T-cell (primary cell): ENCODE data around the gene C1orf210. TPM values are rescaled to one million over a fixed set of nuclear protein-coding genes. Genes with fewer than 3 reads are reported as not detected.

ENCODE experiments used
- ATAC-seq, 4 experiments: fragments of 200-7000 bp in 3 of 4; fragments of 150-1000 bp in 1 of 4; cut with Tn5 transposase; replicated peaks in 1 of 4; 1 replicate in 3 of 4; 2 replicates in 1 of 4; pipeline ENCODE4 v1.10.0; 2021; ENCODE audit warnings: moderate library complexity in 3 of 4, mild to moderate bottlenecking in 2 of 4, moderate number of reproducible peaks in 1 of 4
- CTCF ChIA-PET, 2 donors: fragments of 300-600 bp; sonication (Branson Sonifier 250); formaldehyde crosslinking; loops; one replicate each; lab custom pipeline; 2022; ENCODE audit warnings: antibody characterized with exemption in 2 of 2; lab: Charles Lee
- POLR2A ChIA-PET, 2 donors: fragments of 300-600 bp; sonication (Branson Sonifier 250); formaldehyde crosslinking; loops; one replicate each; lab custom pipeline; 2022; ENCODE audit warnings: antibody characterized with exemption in 2 of 2; lab: Charles Lee
- DNase-seq, 35 experiments: peaks; one replicate each; pipeline versions ENCODE4 v3.0.0 to v3.0.0-alpha.2; 2013 to 2023
- H3K27ac ChIP-seq: one replicate; pipeline ENCODE4 v1.5.1; 2013; ENCODE audit warnings: low read length
- H3K27me3 ChIP-seq, 2 experiments: replicated peaks in 1 of 2; 1 replicate in 1 of 2; 2 replicates in 1 of 2; pipeline versions ENCODE4 v1.6.1 to v1.7.0; 2013; ENCODE audit warnings: low read length in 1 of 2, mixed read lengths in 1 of 2; ENCODE audit not compliant: control insufficient read depth in 2 of 2, insufficient read depth in 2 of 2; ENCODE audit errors: extremely low read depth in 1 of 2
- H3K36me3 ChIP-seq, 2 donors: 1 replicate in 1 of 2; 2 replicates in 1 of 2; pipeline versions ENCODE4 v1.6.1 to v1.7.0; 2013; ENCODE audit warnings: low read length in 1 of 2; ENCODE audit not compliant: control insufficient read depth in 2 of 2, insufficient read depth in 1 of 2; ENCODE audit errors: extremely low read depth in 1 of 2
- H3K4me1 ChIP-seq, 2 experiments: 1 replicate in 1 of 2; 2 replicates in 1 of 2; pipeline versions ENCODE4 v1.6.1 to v1.7.0; 2013; ENCODE audit warnings: low read length in 2 of 2, mixed read lengths in 1 of 2; ENCODE audit not compliant: insufficient read depth in 2 of 2, control insufficient read depth in 1 of 2; ENCODE audit errors: extremely low read depth in 1 of 2
- H3K4me3 ChIP-seq, 2 donors: 1 replicate in 1 of 2; 2 replicates in 1 of 2; pipeline versions ENCODE4 v1.5.1 to v1.7.0; 2013; ENCODE audit warnings: mild to moderate bottlenecking in 2 of 2, low read length in 1 of 2, moderate library complexity in 1 of 2; ENCODE audit not compliant: control insufficient read depth in 1 of 2; ENCODE audit errors: extremely low read depth in 1 of 2
- H3K9me3 ChIP-seq: 2 replicates; pipeline ENCODE4 v1.7.0; 2013
- H3K27ac Mint-ChIP-seq, 2 donors: one replicate each; pipeline ENCODE4 v1.8.0; 2020 to 2021; ENCODE audit warnings: mild to moderate bottlenecking in 2 of 2, mixed read lengths in 2 of 2
- H3K27me3 Mint-ChIP-seq, 2 donors: one replicate each; pipeline ENCODE4 v1.8.0; 2021 to 2022; ENCODE audit warnings: mixed read lengths in 2 of 2
- H3K36me3 Mint-ChIP-seq: one replicate; pipeline ENCODE4 v1.8.0; 2021; ENCODE audit warnings: mixed read lengths
- H3K4me1 Mint-ChIP-seq, 3 donors: one replicate each; pipeline ENCODE4 v1.8.0; 2020 to 2022; ENCODE audit warnings: mixed read lengths in 3 of 3, mild to moderate bottlenecking in 1 of 3
- H3K4me3 Mint-ChIP-seq, 3 donors: one replicate each; pipeline ENCODE4 v1.8.0; 2020 to 2022; ENCODE audit warnings: mild to moderate bottlenecking in 3 of 3, mixed read lengths in 3 of 3, moderate library complexity in 3 of 3
- H3K9me3 Mint-ChIP-seq, 3 donors: one replicate each; pipeline ENCODE4 v1.8.0; 2020 to 2022; ENCODE audit warnings: mixed read lengths in 3 of 3
- WGBS: methylation state at CpG from one replicate; pipeline ENCODE4 v1.1.5; 2013; ENCODE audit warnings: missing lambda C conversion rate; ENCODE audit not compliant: insufficient coverage; 5-methylcytosine and 5-hydroxymethylcytosine counted together
- total RNA-seq, 35 experiments: library from RNA in 6 of 35; stranded (reverse) in 6 of 35; fragments of 120-200 nt in 1 of 35; gene quantifications; one replicate each; pipeline versions ENCODE4 v1.2.1 to v1.2.4 and lab custom pipeline; 2013 to 2026

Gene C1orf210
- total RNA-seq, 5 donors from 2014 or later (not counting 1 experiment from before 2014, with no cell fraction given), result 0.16 to 0.32 TPM; not detected in 3

DNA sequence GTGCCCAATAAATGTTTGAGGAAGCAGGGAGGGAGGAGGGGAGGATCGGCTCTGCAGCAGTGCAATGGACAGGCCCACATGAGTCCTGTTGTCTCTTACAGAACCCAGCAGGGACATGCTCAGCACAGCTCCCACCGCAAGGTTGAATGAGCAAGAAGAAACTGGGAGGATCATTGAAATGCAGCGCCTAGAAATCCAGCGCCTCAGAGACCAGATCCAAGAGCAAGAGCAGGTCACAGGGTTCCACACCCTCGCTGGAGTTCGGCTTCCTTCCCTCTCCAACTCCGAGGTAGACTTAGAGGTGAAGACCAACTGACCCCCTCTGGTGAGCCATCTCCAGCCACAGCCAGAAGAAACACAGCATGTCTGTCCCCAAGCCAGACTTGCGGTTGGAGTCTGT is 31.5 kb downstream of the C1orf210 start:
- Histone ChIP-seq H3K9me3 (no peaks in the 10 kb centered on the region), H3K4me1 (no peaks in the 10 kb centered on the region), H3K27me3 (peaks cover 0 to 27% of the 10 kb centered on the region in 2 experiments), H3K27ac (no peak overlapping the region), H3K36me3 (no peaks in the 10 kb centered on the region), H3K4me3 (no peak overlapping the region)
- ATAC-seq, result no peak
- Mint-ChIP-seq H3K27ac (no peak overlapping the region), H3K27me3 (peaks cover 0 to 17% of the 10 kb centered on the region in 2 donors), H3K4me3 (no peak overlapping the region), H3K9me3 (no peaks in the 10 kb centered on the region), H3K4me1 (no peaks in the 10 kb centered on the region), H3K36me3 (no peaks in the 10 kb centered on the region)
- no peak for DNase-seq
- WGBS, result 91% methylated on average over 5 of the region's 8 CpGs
- CTCF ChIA-PET, result no interaction called here
- POLR2A ChIA-PET, result no interaction called here

DNA sequence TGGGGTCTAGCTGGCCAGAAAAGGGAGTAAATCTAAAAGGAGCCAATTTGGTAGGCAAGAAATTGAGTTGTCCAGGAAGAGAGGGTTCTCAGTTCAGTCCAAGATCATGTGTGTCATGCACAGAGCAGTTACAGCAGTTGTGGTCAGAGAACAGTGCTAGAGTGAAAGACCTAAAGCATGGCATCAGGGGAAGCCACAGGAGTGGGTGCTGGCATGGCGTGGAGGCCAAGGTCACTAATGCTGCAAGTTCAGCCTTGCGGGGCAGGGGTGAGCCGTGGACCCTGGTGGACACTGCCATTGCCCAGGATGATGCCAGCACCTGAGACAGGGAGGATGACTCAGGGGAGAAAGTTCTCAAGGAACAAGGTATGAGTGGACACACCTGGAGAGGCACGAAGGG is 32.2 kb downstream of the C1orf210 start:
- H3K27me3 ChIP-seq, result peaks cover 0 to 29% of the 10 kb centered on the region in 2 experiments
- DNase-seq (no peak), ATAC-seq (no peak)
- Mint-ChIP-seq H3K9me3 (no peaks in the 10 kb centered on the region), H3K4me1 (no peaks in the 10 kb centered on the region), H3K27me3 (peaks cover 0 to 17% of the 10 kb centered on the region in 2 donors), H3K27ac (no peak overlapping the region), H3K4me3 (no peak overlapping the region), H3K36me3 (no peaks in the 10 kb centered on the region)
- CTCF ChIA-PET, result interaction anchor here in 1 of 2 donors (1.0 kb wide), 1 partner anchor 17 kb away, joined by 3 read pairs; no protein-coding TSS in a partner anchor
- 90% methylated on average over 4 of the region's 4 CpGs for WGBS
- no peaks in the 10 kb centered on the region for H3K9me3 ChIP-seq
- POLR2A ChIA-PET, result no interaction called here
- H3K4me1 ChIP-seq, result no peaks in the 10 kb centered on the region
- no peak overlapping the region for H3K4me3 ChIP-seq
- H3K36me3 ChIP-seq, result no peaks in the 10 kb centered on the region
- H3K27ac ChIP-seq, result no peak overlapping the region

DNA sequence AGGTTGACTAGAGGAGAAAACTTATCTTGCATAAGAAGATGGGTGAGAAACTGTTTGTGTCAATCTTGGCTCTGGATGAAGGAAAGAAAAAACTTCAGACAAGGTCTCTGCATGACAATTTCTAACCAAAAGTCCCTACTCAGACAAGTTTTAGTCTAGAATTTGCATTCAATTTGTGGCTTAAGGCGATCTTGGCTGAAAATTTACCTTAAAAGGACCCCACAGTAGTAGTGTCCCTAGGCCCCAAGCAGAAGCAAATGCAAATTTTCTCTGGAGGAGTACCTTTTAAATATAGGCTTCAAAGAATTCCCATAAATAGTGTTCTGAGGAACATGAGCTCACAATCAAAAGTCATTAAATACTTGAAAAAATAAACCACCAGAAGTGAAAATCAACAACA is 33.2 kb downstream of the C1orf210 start:
- H3K36me3 Mint-ChIP-seq, result no peaks in the 10 kb centered on the region
- peaks cover 0 to 24% of the 10 kb centered on the region in 2 experiments for H3K27me3 ChIP-seq
- H3K9me3 Mint-ChIP-seq, result no peaks in the 10 kb centered on the region
- ChIA-PET CTCF (interaction anchor here in 1 of 2 donors (1.0 kb wide), 1 partner anchor 16 kb away, joined by 3 read pairs; no protein-coding TSS in a partner anchor), POLR2A (no interaction called here)
- H3K27me3 Mint-ChIP-seq, result peaks cover 0 to 17% of the 10 kb centered on the region in 2 donors
- no peak overlapping the region for H3K4me3 Mint-ChIP-seq
- 100% methylated on average over 1 of the region's 1 CpG for WGBS
- H3K27ac ChIP-seq, result no peak overlapping the region
- no peak overlapping the region for H3K4me3 ChIP-seq
- no peaks in the 10 kb centered on the region for H3K36me3 ChIP-seq
- DNase-seq, result no peak
- H3K4me1 Mint-ChIP-seq, result no peaks in the 10 kb centered on the region
- no peak for ATAC-seq
- H3K9me3 ChIP-seq, result no peaks in the 10 kb centered on the region
- no peaks in the 10 kb centered on the region for H3K4me1 ChIP-seq
- H3K27ac Mint-ChIP-seq, result no peak overlapping the region

DNA sequence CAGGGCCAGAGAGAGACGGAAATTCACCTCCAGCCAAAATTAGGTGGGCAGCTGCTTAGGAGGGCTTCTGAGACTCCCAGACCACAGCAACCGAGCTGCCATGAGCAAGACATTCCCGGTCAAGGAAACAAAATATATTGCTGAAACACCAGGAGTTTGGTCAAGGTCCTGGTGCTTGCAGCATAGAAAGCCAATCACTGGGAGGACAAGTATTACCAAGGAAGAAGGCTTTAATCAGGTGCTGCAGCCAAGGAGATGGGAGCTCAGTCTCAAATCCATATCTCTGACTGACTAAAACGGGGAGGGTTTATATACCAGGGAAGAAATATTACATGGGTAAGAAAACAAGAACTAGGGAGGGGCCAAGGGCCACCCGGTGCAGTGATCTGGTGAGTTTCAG is 34.4 kb downstream of the C1orf210 start:
- Histone ChIP-seq H3K27ac (no peak overlapping the region), H3K4me1 (no peaks in the 10 kb centered on the region), H3K27me3 (peaks cover 0 to 23% of the 10 kb centered on the region in 2 experiments), H3K4me3 (no peak overlapping the region), H3K36me3 (no peaks in the 10 kb centered on the region), H3K9me3 (no peaks in the 10 kb centered on the region)
- H3K9me3 Mint-ChIP-seq, result peaks cover 0 to 2% (median 0%) of the 10 kb centered on the region in 3 donors
- peaks cover 4 to 17% of the 10 kb centered on the region in 2 donors for H3K27me3 Mint-ChIP-seq
- POLR2A ChIA-PET, result no interaction called here
- no peaks in the 10 kb centered on the region for H3K4me1 Mint-ChIP-seq
- no peak overlapping the region for H3K4me3 Mint-ChIP-seq
- 90% methylated on average over 4 of the region's 5 CpGs for WGBS
- CTCF ChIA-PET, result no interaction called here
- DNase-seq (no peak), ATAC-seq (no peak)
- no peaks in the 10 kb centered on the region for H3K36me3 Mint-ChIP-seq
- no peak overlapping the region for H3K27ac Mint-ChIP-seq

DNA sequence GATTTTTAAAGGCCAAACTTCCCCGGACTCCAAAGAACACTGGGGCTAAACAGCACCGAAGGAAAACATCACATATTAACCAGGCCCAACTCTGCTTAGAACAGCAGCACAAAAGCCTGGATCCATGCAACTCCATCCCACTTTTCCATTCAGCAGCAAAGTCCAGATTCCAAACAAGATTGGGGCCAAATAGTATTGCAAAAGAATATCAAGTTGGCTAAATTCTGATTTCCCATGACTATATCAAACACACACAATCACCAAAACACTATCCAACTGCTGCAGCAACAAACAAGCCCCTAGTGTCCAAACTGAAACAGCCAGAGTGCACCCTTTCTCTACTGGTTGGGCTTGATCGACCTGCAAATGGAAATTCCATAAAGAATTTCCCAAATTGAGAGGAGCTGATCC is 35.0 kb downstream of the C1orf210 start:
- H3K4me3 Mint-ChIP-seq, result no peak overlapping the region
- DNase-seq (no peak), ATAC-seq (no peak)
- ChIA-PET CTCF (no interaction called here), POLR2A (no interaction called here)
- 86% methylated on average over 1 of the region's 3 CpGs for WGBS
- peaks cover 4 to 17% of the 10 kb centered on the region in 2 donors for H3K27me3 Mint-ChIP-seq
- no peak overlapping the region for H3K27ac ChIP-seq
- no peak overlapping the region for H3K4me3 ChIP-seq
- H3K36me3 ChIP-seq, result no peaks in the 10 kb centered on the region
- no peaks in the 10 kb centered on the region for H3K4me1 Mint-ChIP-seq
- H3K9me3 Mint-ChIP-seq, result peaks cover 0 to 2% (median 0%) of the 10 kb centered on the region in 3 donors
- H3K9me3 ChIP-seq, result no peaks in the 10 kb centered on the region
- H3K27ac Mint-ChIP-seq, result no peak overlapping the region
- H3K4me1 ChIP-seq, result no peaks in the 10 kb centered on the region
- no peaks in the 10 kb centered on the region for H3K36me3 Mint-ChIP-seq
- H3K27me3 ChIP-seq, result peaks cover 0 to 17% of the 10 kb centered on the region in 2 experiments

DNA sequence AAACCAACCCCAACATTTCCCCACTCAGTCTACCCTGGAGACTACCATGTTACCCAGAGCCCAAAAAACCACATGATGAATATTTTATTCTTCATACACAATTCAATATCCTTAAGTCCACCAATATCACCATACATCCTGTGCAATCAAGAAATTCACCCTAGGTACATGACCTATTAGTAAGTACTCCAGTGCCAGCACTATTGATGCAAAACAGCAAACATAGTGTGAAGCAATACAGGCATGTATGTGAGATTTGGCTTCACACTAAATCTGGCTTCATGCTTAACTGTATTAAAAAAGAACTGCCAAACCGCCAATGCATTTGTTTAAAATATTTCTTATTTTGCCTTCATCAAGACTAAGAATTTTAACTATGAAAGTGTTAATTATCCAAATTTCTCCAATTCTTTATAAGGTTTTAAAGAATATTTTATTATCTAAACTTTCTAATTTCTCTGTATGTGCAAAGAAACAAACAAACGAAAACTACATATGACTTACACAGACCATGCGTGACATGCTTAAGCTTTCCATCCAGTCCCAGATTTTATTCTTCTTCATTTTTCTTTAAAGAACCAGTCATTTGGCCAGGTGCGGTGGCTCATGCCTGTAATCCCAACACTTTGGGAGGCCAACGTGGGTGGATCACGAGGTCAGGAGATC is 38.0 kb downstream of the C1orf210 start:
- DNase-seq (no peak), ATAC-seq (no peak)
- ChIA-PET POLR2A (no interaction called here), CTCF (no interaction called here)
- peaks cover 4 to 13% of the 10 kb centered on the region in 2 donors for H3K27me3 Mint-ChIP-seq
- H3K27ac Mint-ChIP-seq, result no peak overlapping the region
- H3K4me3 Mint-ChIP-seq, result no peak overlapping the region
- H3K27ac ChIP-seq, result no peak overlapping the region
- H3K9me3 ChIP-seq, result no peaks in the 10 kb centered on the region
- H3K36me3 Mint-ChIP-seq, result no peaks in the 10 kb centered on the region
- 78% methylated on average over 3 of the region's 6 CpGs for WGBS
- no peaks in the 10 kb centered on the region for H3K4me1 ChIP-seq
- no peaks in the 10 kb centered on the region for H3K4me1 Mint-ChIP-seq
- H3K9me3 Mint-ChIP-seq, result peaks cover 0 to 2% (median 0%) of the 10 kb centered on the region in 3 donors
- H3K4me3 ChIP-seq, result no peak overlapping the region
- H3K36me3 ChIP-seq, result no peaks in the 10 kb centered on the region
- H3K27me3 ChIP-seq, result peaks cover 0 to 5% of the 10 kb centered on the region in 2 experiments
